ENCODE results near the gene IFIT1.

Gene IFIT1

DNA sequence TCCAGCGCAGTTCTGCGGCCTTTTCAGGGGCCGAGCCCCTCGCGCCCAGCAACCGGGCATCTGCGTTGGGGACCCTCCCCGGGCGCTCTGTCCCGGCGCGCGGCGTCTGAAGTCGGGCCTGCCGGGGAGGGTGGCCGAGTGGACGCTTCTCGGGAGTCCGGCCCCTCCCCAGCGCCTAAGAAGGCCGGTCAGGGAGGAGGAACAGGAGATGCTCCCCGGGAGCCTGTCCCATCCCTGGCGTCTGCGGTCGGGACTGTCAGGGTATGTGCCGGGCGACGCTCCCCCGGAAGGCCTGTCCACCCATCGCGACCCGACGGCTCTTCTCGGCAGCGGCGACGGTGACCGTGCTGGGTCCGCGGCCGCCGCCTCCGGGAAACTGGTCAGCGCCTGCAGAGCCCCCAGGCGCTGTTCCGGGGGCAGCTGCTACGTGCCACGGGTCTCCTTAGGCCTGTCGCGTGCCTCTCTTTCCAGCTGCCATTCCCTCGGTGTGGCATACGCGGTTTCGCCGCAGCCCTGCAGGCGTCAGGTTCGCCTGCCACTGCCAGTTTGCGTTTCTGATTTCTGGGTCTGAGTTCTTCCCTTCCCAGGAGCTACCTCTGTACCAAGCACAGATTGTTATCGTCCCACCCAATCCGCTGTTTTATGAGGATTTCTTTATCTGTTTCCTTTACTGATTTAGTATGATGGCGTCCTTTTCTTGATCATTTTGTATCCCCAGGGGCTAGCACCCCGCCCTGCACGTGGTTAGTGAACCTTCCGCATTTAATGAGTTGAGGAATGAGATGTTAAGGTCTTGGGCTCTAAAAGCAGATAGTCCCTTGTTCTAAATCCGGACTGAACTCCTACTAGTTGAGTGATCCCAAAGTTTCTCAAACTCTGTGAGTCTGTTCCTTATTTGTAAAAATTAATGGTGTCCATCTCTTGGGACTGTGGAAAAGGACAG is 22.7 kb downstream of the IFIT1 start:
- in situ Hi-C loops (cut with MboI; ENCODE audit: low sequenced_read_pairs), result no loop called here
- DNase-seq (ENCODE audit: low spot score in 2 of 2), result peak in 1 of 2 experiments; percentile 48
- no peaks in the 10 kb centered on the region for H3K9me3 ChIP-seq

DNA sequence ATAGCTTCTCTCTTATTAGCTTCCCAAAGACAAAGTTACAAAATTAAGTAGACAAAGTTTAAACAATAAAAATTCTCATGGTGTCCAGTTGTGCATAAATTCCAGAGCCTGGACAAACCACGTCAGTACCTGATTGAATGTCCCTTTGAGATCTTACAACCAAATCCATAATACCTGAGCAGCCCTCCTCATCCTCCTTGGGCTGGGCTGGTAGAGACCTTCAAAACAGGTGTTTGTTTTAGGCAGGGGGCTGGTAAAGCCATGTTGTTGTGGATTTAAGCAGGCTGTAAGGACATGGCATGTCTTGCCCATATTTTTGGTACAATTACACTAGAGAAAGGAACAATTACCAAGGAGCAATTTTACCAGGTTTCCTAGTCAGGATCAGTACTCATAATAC is 24.0 kb downstream of the IFIT1 start:
- Histone ChIP-seq H3K9me3 (no peaks in the 10 kb centered on the region), H3K4me3 (no peak overlapping the region), H3K4me1 (peaks cover 21% of the 10 kb centered on the region), H3K27me3 (ENCODE audit: low read depth) (no peaks in the 10 kb centered on the region), H3K36me3 (replicated peaks) (peaks cover 3% of the 10 kb centered on the region)
- DNase-seq (ENCODE audit: low spot score in 2 of 2), result no peak
- in situ Hi-C loops (cut with MboI; ENCODE audit: low sequenced_read_pairs), result no loop called here

More for the DNA sequence above, 22.7 kb downstream of the IFIT1 start:
- Histone ChIP-seq H3K36me3 (replicated peaks) (peaks cover 3% of the 10 kb centered on the region), H3K27me3 (ENCODE audit: low read depth) (no peaks in the 10 kb centered on the region), H3K4me1 (peaks cover 21% of the 10 kb centered on the region), H3K4me3 (peak overlapping the region; percentile 68)

DNA sequence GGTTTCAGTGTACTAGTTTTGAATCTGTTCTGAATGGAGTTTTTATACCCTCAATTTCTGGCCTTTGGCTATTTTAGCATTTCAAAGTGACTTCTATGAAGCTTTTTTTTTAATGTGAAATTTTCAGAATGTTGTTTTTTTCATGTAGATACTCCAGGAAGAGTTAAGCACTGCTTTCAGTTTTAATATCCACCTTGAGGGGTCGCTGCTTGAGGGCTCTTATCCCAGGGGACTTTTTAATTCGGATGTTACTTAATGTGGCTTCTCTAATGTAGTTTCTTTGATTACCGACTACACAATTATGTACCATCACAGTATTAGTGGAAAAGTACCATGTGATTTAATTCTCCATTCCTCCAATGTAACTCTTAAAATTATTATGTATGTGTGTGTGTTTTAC is 27.1 kb downstream of the IFIT1 start:
- no peaks in the 10 kb centered on the region for H3K27me3 ChIP-seq (ENCODE audit: low read depth)
- in situ Hi-C loops (cut with MboI; ENCODE audit: low sequenced_read_pairs), result no loop called here
- DNase-seq (ENCODE audit: low spot score in 2 of 2), result peak; percentile 28 to 31
- H3K4me3 ChIP-seq, result no peak overlapping the region
- peaks cover 16% of the 10 kb centered on the region for H3K4me1 ChIP-seq
- H3K9me3 ChIP-seq, result no peaks in the 10 kb centered on the region
- peaks cover 3% of the 10 kb centered on the region for H3K36me3 ChIP-seq (replicated peaks)

GRCh38 chr10:89421018-89421476 is 28.6 kb downstream of the IFIT1 start:
- peaks cover 11% of the 10 kb centered on the region for H3K4me1 ChIP-seq
- no peak for DNase-seq (ENCODE audit: low spot score in 2 of 2)
- in situ Hi-C loops (cut with MboI; ENCODE audit: low sequenced_read_pairs), result no loop called here

DNA sequence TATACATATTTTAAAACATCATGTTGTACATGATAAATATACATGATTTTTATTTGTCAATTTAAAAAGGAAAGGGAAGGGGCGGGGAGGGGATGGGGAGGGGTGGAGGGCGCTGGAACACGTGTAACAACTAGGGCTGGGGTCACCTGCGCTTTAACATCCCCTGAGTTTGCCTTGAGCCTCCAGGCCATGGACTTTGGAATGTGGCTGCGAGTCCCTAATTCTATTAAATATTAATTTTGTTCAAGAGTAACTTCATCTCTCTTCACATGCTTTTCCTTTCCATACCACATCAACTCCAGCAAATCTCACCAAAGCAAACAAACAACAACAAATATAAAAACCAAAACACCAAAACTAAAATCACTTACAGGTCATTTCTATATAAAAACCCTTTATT is 32.6 kb downstream of the IFIT1 start:
- in situ Hi-C loops (cut with MboI; ENCODE audit: low sequenced_read_pairs), result loop anchor here (25.0 kb wide), 1 partner anchor 287 kb away; the partner anchor contains the start of gene KIF20B
- H3K36me3 ChIP-seq (replicated peaks), result peaks cover under 1% of the 10 kb centered on the region; the same call in 1 of the 2 replicates
- H3K27me3 ChIP-seq (ENCODE audit: low read depth), result no peaks in the 10 kb centered on the region
- H3K4me3 ChIP-seq, result no peak overlapping the region
- DNase-seq (ENCODE audit: low spot score in 2 of 2), result no peak
- H3K4me1 ChIP-seq, result peaks cover 8% of the 10 kb centered on the region; the same call in 1 of the 2 replicates
- no peaks in the 10 kb centered on the region for H3K9me3 ChIP-seq

More at GRCh38 chr10:89421018-89421476, 28.6 kb downstream of the IFIT1 start:
- no peaks in the 10 kb centered on the region for H3K27me3 ChIP-seq (ENCODE audit: low read depth)
- peaks cover 3% of the 10 kb centered on the region for H3K36me3 ChIP-seq (replicated peaks)
- H3K9me3 ChIP-seq, result no peaks in the 10 kb centered on the region
- no peak overlapping the region for H3K4me3 ChIP-seq

DNA sequence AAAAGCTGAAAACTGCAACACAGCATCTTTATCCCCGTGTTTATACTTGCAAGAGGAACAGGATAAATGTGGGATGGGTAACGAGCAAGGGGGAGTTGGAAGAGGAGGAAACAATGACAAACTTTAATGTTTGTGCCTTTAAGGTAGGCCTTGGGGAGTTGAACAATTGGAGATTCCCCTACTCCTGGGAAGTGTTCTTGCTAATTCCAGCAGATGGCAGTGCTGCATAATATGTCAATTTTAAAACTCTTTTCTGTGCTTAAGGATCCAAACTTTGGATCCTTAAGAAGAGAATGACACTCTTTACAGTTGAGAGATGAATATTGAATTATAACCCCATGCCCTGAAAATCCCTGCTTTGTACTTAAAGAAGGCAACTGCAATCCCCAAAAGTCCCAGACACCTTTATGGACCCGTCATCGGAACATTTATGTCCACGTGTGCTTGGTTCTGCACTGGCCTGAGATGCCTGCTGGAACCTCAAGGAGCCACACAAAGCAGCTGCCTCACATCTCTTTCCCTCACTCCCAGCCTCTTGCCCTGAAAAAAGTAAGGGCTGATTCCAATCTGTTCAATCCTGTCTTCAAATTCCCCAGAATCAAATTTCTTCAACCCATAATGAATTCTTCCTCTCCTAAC is 33.9 kb downstream of the IFIT1 start:
- in situ Hi-C loops (cut with MboI; ENCODE audit: low sequenced_read_pairs), result loop anchor here (25.0 kb wide), 1 partner anchor 286 kb away; the partner anchor contains the start of gene KIF20B
- no peaks in the 10 kb centered on the region for H3K27me3 ChIP-seq (ENCODE audit: low read depth)
- no peaks in the 10 kb centered on the region for H3K36me3 ChIP-seq (replicated peaks)
- H3K9me3 ChIP-seq, result no peaks in the 10 kb centered on the region
- H3K4me1 ChIP-seq, result peaks cover 8% of the 10 kb centered on the region; the same call in 1 of the 2 replicates
- DNase-seq (ENCODE audit: low spot score in 2 of 2), result peak; percentile 34 to 71
- no peak overlapping the region for H3K4me3 ChIP-seq

DNA sequence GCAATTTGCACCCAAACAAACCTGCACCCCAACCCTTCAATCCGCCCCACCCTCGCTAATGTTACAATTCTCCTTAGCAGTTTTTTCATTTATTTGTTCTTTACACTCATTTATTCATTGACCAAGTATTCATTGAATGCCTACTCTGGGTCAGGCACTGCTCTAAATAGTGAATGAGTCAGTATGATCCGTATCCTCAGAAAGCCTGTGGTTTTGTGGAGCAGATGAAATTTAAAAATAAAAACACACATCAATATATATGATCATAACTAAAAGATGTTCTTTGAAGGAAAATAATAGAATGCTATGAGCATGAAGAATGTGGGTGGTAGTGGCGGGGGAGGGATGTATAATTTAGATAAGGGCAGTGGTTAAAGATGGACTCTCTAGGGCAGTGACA is 35.2 kb downstream of the IFIT1 start:
- in situ Hi-C loops (cut with MboI; ENCODE audit: low sequenced_read_pairs), result loop anchor here (25.0 kb wide), 1 partner anchor 285 kb away; the partner anchor contains the start of gene KIF20B
- Histone ChIP-seq H3K27me3 (ENCODE audit: low read depth) (no peaks in the 10 kb centered on the region), H3K4me1 (peaks cover 8% of the 10 kb centered on the region; the same call in 1 of the 2 replicates), H3K36me3 (replicated peaks) (no peaks in the 10 kb centered on the region), H3K9me3 (no peaks in the 10 kb centered on the region), H3K4me3 (no peak overlapping the region)
- no peak for DNase-seq (ENCODE audit: low spot score in 2 of 2)

GRCh38 chr10:89428877-89429276 is 36.5 kb downstream of the IFIT1 start:
- no peak for DNase-seq (ENCODE audit: low spot score in 2 of 2)
- peaks cover under 1% of the 10 kb centered on the region for H3K27me3 ChIP-seq (ENCODE audit: low read depth)

GRCh38 chr10:89431977-89432376 is 39.6 kb downstream of the IFIT1 start:
- Histone ChIP-seq H3K36me3 (replicated peaks) (no peaks in the 10 kb centered on the region), H3K9me3 (no peaks in the 10 kb centered on the region), H3K27me3 (ENCODE audit: low read depth) (peaks cover 11% of the 10 kb centered on the region), H3K4me1 (peaks cover 8% of the 10 kb centered on the region; the same call in 1 of the 2 replicates), H3K4me3 (no peak overlapping the region)
- DNase-seq (ENCODE audit: low spot score in 2 of 2), result no peak
- in situ Hi-C loops (cut with MboI; ENCODE audit: low sequenced_read_pairs), result loop anchor here (10.0 to 25.0 kb wide), 2 partner anchors 123 to 280 kb away; partner anchors contain the start of gene KIF20B

More at GRCh38 chr10:89428877-89429276, 36.5 kb downstream of the IFIT1 start:
- Histone ChIP-seq H3K4me1 (peaks cover 8% of the 10 kb centered on the region; the same call in 1 of the 2 replicates), H3K4me3 (no peak overlapping the region), H3K36me3 (replicated peaks) (no peaks in the 10 kb centered on the region), H3K9me3 (no peaks in the 10 kb centered on the region)
- in situ Hi-C loops (cut with MboI; ENCODE audit: low sequenced_read_pairs), result loop anchor here (25.0 kb wide), 1 partner anchor 283 kb away; the partner anchor contains the start of gene KIF20B

DNA sequence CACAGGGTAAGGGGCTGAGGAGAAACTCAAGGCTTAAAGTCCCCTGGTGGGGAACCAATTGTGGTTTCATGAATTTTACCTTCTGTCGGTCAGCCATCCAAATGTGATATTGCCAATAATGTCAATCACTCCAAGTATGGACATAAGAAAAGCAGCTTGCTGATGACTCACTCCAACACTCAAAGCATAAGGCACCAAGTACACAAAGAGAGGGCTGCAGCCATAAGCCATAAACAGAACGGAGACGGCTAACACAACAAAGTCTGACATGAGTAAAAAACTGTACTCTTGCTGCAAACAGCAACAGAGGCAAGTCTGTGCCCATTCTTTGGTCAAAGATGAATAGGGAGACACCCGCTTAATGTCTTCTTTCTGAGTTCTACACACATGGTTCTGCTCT is 46.1 kb downstream of the IFIT1 start:
- Histone ChIP-seq H3K27me3 (ENCODE audit: low read depth) (peaks cover 15% of the 10 kb centered on the region), H3K4me3 (no peak overlapping the region)
- DNase-seq (ENCODE audit: low spot score in 2 of 2), result no peak

DNA sequence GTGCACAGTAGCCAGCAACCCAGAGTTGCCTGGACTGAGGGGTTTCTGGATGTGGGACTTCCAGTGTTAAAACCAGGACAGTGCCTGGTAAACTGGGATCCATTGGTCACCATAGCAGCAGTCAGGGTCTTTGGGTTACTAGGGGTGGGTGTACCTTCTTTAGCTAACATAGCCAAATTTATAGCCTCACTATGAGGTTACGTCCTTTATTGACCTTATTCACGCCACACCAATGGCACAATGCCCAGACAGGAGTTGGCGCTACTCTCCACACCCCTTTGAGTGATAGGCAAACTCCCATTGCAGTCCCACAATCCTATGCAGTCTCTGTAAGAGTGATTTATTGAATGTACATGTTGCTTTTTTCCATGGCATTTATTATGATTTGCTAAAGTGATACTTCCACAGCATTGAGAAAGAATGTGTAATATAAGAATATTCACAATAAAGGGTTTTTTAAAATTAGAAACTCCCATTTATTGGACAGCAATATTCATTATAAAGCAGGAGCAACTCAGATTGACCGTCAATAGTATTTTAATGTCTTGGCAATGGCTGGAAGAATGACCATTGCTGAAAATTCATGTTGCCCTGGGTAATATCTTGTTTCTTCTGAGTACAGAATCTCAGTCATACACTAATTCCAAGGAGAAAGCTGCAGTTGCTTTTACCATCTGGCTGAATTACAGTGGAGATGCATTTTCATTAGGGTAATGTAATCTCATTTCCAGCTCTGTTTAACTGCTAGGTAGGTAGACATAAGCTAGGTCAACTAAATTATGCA is 48.0 kb downstream of the IFIT1 start:
- Histone ChIP-seq H3K36me3 (replicated peaks) (no peaks in the 10 kb centered on the region), H3K4me1 (no peaks in the 10 kb centered on the region)
- in situ Hi-C loops (cut with MboI; ENCODE audit: low sequenced_read_pairs), result loop anchor here (25.0 kb wide), 1 partner anchor 272 kb away; the partner anchor contains the start of gene KIF20B

More for the DNA sequence above, 46.1 kb downstream of the IFIT1 start:
- Histone ChIP-seq H3K4me1 (no peaks in the 10 kb centered on the region), H3K36me3 (replicated peaks) (no peaks in the 10 kb centered on the region), H3K9me3 (no peaks in the 10 kb centered on the region)
- in situ Hi-C loops (cut with MboI; ENCODE audit: low sequenced_read_pairs), result loop anchor here (10.0 to 25.0 kb wide), 2 partner anchors 116 to 274 kb away; partner anchors contain the start of gene KIF20B

GRCh38 chr10:89442289-89442688 is 49.9 kb downstream of the IFIT1 start:
- Histone ChIP-seq H3K4me3 (no peak overlapping the region), H3K36me3 (replicated peaks) (no peaks in the 10 kb centered on the region), H3K9me3 (no peaks in the 10 kb centered on the region; the same call in 1 of the 2 replicates), H3K27me3 (ENCODE audit: low read depth) (peaks cover 4% of the 10 kb centered on the region; the same call in 1 of the 2 replicates), H3K4me1 (no peaks in the 10 kb centered on the region)
- in situ Hi-C loops (cut with MboI; ENCODE audit: low sequenced_read_pairs), result loop anchor here (25.0 kb wide), 1 partner anchor 270 kb away; the partner anchor contains the start of gene KIF20B
- no peak for DNase-seq (ENCODE audit: low spot score in 2 of 2)

More for the DNA sequence above, 48.0 kb downstream of the IFIT1 start:
- no peak for DNase-seq (ENCODE audit: low spot score in 2 of 2)
- H3K27me3 ChIP-seq (ENCODE audit: low read depth), result peaks cover 7% of the 10 kb centered on the region
- no peak overlapping the region for H3K4me3 ChIP-seq
- no peaks in the 10 kb centered on the region; the same call in 1 of the 2 replicates for H3K9me3 ChIP-seq
